ENCODE data around the gene PDZRN3. TPM values are rescaled to one million over a fixed set of nuclear protein-coding genes. Genes with fewer than 3 reads are reported as not detected.
"Not testable (repeated sequence)": the region's sequence is repeated elsewhere in the genome, so short reads cannot be mapped to it uniquely, and the experiment has no call there.

The PDZRN3 gene
- total and polyA plus RNA-seq, 5 donors from 2014 or later, result not detected

- no peaks in the 10 kb centered on the region for H3K36me3 Mint-ChIP-seq
- no peaks in the 10 kb centered on the region for H3K4me1 Mint-ChIP-seq
- peaks cover 0 to under 1% (median 0%) of the 10 kb centered on the region in 7 donors for H3K9me3 Mint-ChIP-seq
- no peak overlapping the region for H3K27ac Mint-ChIP-seq
- no peak overlapping the region for H3K4me3 Mint-ChIP-seq
- H3K4me1 ChIP-seq (ENCODE audit: control insufficient read depth, insufficient read depth, low read length, poor library complexity, severe bottlenecking), result no peaks in the 10 kb centered on the region
- H3K27me3 ChIP-seq (ENCODE audit: control insufficient read depth, insufficient read depth, low read length), result no peaks in the 10 kb centered on the region
- no peak for DNase-seq
- H3K36me3 ChIP-seq (ENCODE audit: control insufficient read depth, insufficient read depth, low read length), result no peaks in the 10 kb centered on the region
- no peaks in the 10 kb centered on the region for H3K9me3 ChIP-seq (ENCODE audit: control insufficient read depth in 2 of 2, low read length in 2 of 2)
- H3K27ac ChIP-seq (ENCODE audit: insufficient read depth, low read length, poor library complexity, severe bottlenecking), result no peak overlapping the region
- ATAC-seq (ENCODE audit: low read depth in 2 of 2), result no peak
- no peaks in the 10 kb centered on the region for H3K27me3 Mint-ChIP-seq
- H3K4me3 ChIP-seq (ENCODE audit: low read depth, low read length), result no peak overlapping the region
These were observed 153.9 kb downstream of the PDZRN3 start for GRCh38 chr3:73470860-73471259.

GRCh38 chr3:73469331-73469730 lies 155.4 kb downstream of the PDZRN3 start:
- no peaks in the 10 kb centered on the region for H3K9me3 Mint-ChIP-seq
- no peaks in the 10 kb centered on the region for H3K27me3 ChIP-seq (ENCODE audit: control insufficient read depth, insufficient read depth, low read length)
- no peak overlapping the region for H3K27ac ChIP-seq (ENCODE audit: insufficient read depth, low read length, poor library complexity, severe bottlenecking)
- H3K4me1 ChIP-seq (ENCODE audit: control insufficient read depth, insufficient read depth, low read length, poor library complexity, severe bottlenecking), result no peaks in the 10 kb centered on the region
- H3K4me3 Mint-ChIP-seq, result no peak overlapping the region
- H3K4me3 ChIP-seq (ENCODE audit: low read depth, low read length), result no peak overlapping the region
- H3K27ac Mint-ChIP-seq, result no peak overlapping the region
- H3K9me3 ChIP-seq (ENCODE audit: control insufficient read depth in 2 of 2, low read length in 2 of 2), result no peaks in the 10 kb centered on the region
- H3K4me1 Mint-ChIP-seq, result no peaks in the 10 kb centered on the region
- no peaks in the 10 kb centered on the region for H3K36me3 Mint-ChIP-seq
- no peaks in the 10 kb centered on the region for H3K27me3 Mint-ChIP-seq
- DNase-seq (no peak), ATAC-seq (ENCODE audit: low read depth in 2 of 2) (no peak)
- H3K36me3 ChIP-seq (ENCODE audit: control insufficient read depth, insufficient read depth, low read length), result no peaks in the 10 kb centered on the region

GRCh38 chr3:73467211-73467610 lies 157.5 kb downstream of the PDZRN3 start:
- Mint-ChIP-seq H3K4me1 (no peaks in the 10 kb centered on the region), H3K36me3 (no peaks in the 10 kb centered on the region), H3K9me3 (no peaks in the 10 kb centered on the region), H3K27ac (no peak overlapping the region), H3K4me3 (no peak overlapping the region), H3K27me3 (no peaks in the 10 kb centered on the region)
- Histone ChIP-seq H3K36me3 (ENCODE audit: control insufficient read depth, insufficient read depth, low read length) (no peaks in the 10 kb centered on the region), H3K27ac (ENCODE audit: insufficient read depth, low read length, poor library complexity, severe bottlenecking) (no peak overlapping the region), H3K4me3 (ENCODE audit: low read depth, low read length) (no peak overlapping the region), H3K9me3 (ENCODE audit: control insufficient read depth in 2 of 2, low read length in 2 of 2) (no peaks in the 10 kb centered on the region), H3K27me3 (ENCODE audit: control insufficient read depth, insufficient read depth, low read length) (no peaks in the 10 kb centered on the region), H3K4me1 (ENCODE audit: control insufficient read depth, insufficient read depth, low read length, poor library complexity, severe bottlenecking) (no peaks in the 10 kb centered on the region)
- ATAC-seq (ENCODE audit: low read depth in 2 of 2) (no peak), DNase-seq (no peak)

GRCh38 chr3:73465926-73466325 lies 158.8 kb downstream of the PDZRN3 start:
- no peak for DNase-seq
- H3K4me3 Mint-ChIP-seq, result no peak overlapping the region

GRCh38 chr3:73464126-73464525 lies 160.6 kb downstream of the PDZRN3 start:
- not testable (repeated sequence) for H3K27ac ChIP-seq (ENCODE audit: insufficient read depth, low read length, poor library complexity, severe bottlenecking); H3K9me3 ChIP-seq (ENCODE audit: control insufficient read depth in 2 of 2, low read length in 2 of 2); ATAC-seq (ENCODE audit: low read depth in 2 of 2); H3K27me3 Mint-ChIP-seq; DNase-seq; H3K4me3 Mint-ChIP-seq; H3K36me3 Mint-ChIP-seq; H3K27me3 ChIP-seq (ENCODE audit: control insufficient read depth, insufficient read depth, low read length); H3K4me3 ChIP-seq (ENCODE audit: low read depth, low read length); H3K36me3 ChIP-seq (ENCODE audit: control insufficient read depth, insufficient read depth, low read length); H3K27ac Mint-ChIP-seq; H3K9me3 Mint-ChIP-seq; H3K4me1 ChIP-seq (ENCODE audit: control insufficient read depth, insufficient read depth, low read length, poor library complexity, severe bottlenecking); H3K4me1 Mint-ChIP-seq

More at GRCh38 chr3:73465926-73466325, 158.8 kb downstream of the PDZRN3 start:
- no peak overlapping the region for H3K4me3 ChIP-seq (ENCODE audit: low read depth, low read length)
- Mint-ChIP-seq H3K36me3 (no peaks in the 10 kb centered on the region), H3K9me3 (no peaks in the 10 kb centered on the region), H3K4me1 (no peaks in the 10 kb centered on the region), H3K27me3 (no peaks in the 10 kb centered on the region), H3K27ac (no peak overlapping the region)
- no peaks in the 10 kb centered on the region for H3K36me3 ChIP-seq (ENCODE audit: control insufficient read depth, insufficient read depth, low read length)
- no peaks in the 10 kb centered on the region for H3K27me3 ChIP-seq (ENCODE audit: control insufficient read depth, insufficient read depth, low read length)
- no peak overlapping the region for H3K27ac ChIP-seq (ENCODE audit: insufficient read depth, low read length, poor library complexity, severe bottlenecking)
- ATAC-seq (ENCODE audit: low read depth in 2 of 2), result no peak
- no peaks in the 10 kb centered on the region for H3K4me1 ChIP-seq (ENCODE audit: control insufficient read depth, insufficient read depth, low read length, poor library complexity, severe bottlenecking)
- no peaks in the 10 kb centered on the region for H3K9me3 ChIP-seq (ENCODE audit: control insufficient read depth in 2 of 2, low read length in 2 of 2)

GRCh38 chr3:73461547-73461946 lies 163.2 kb downstream of the PDZRN3 start:
- no peaks in the 10 kb centered on the region for H3K27me3 Mint-ChIP-seq
- Histone ChIP-seq H3K36me3 (ENCODE audit: control insufficient read depth, insufficient read depth, low read length) (no peaks in the 10 kb centered on the region), H3K27me3 (ENCODE audit: control insufficient read depth, insufficient read depth, low read length) (no peaks in the 10 kb centered on the region), H3K9me3 (ENCODE audit: control insufficient read depth in 2 of 2, low read length in 2 of 2) (no peaks in the 10 kb centered on the region), H3K4me1 (ENCODE audit: control insufficient read depth, insufficient read depth, low read length, poor library complexity, severe bottlenecking) (no peaks in the 10 kb centered on the region), H3K4me3 (ENCODE audit: low read depth, low read length) (no peak overlapping the region), H3K27ac (ENCODE audit: insufficient read depth, low read length, poor library complexity, severe bottlenecking) (no peak overlapping the region)
- no peaks in the 10 kb centered on the region for H3K4me1 Mint-ChIP-seq
- no peak overlapping the region for H3K4me3 Mint-ChIP-seq
- H3K27ac Mint-ChIP-seq, result no peak overlapping the region
- DNase-seq (no peak), ATAC-seq (ENCODE audit: low read depth in 2 of 2) (no peak)
- no peaks in the 10 kb centered on the region for H3K9me3 Mint-ChIP-seq
- no peaks in the 10 kb centered on the region for H3K36me3 Mint-ChIP-seq

- H3K4me3 Mint-ChIP-seq, result no peak overlapping the region
- Histone ChIP-seq H3K4me1 (ENCODE audit: control insufficient read depth, insufficient read depth, low read length, poor library complexity, severe bottlenecking) (no peaks in the 10 kb centered on the region), H3K4me3 (ENCODE audit: low read depth, low read length) (no peak overlapping the region), H3K36me3 (ENCODE audit: control insufficient read depth, insufficient read depth, low read length) (no peaks in the 10 kb centered on the region), H3K9me3 (ENCODE audit: control insufficient read depth in 2 of 2, low read length in 2 of 2) (no peaks in the 10 kb centered on the region), H3K27me3 (ENCODE audit: control insufficient read depth, insufficient read depth, low read length) (no peaks in the 10 kb centered on the region), H3K27ac (ENCODE audit: insufficient read depth, low read length, poor library complexity, severe bottlenecking) (no peak overlapping the region)
- no peaks in the 10 kb centered on the region for H3K27me3 Mint-ChIP-seq
- H3K4me1 Mint-ChIP-seq, result no peaks in the 10 kb centered on the region
- ATAC-seq (ENCODE audit: low read depth in 2 of 2) (no peak), DNase-seq (no peak)
- no peaks in the 10 kb centered on the region for H3K36me3 Mint-ChIP-seq
- no peak overlapping the region for H3K27ac Mint-ChIP-seq
- no peaks in the 10 kb centered on the region for H3K9me3 Mint-ChIP-seq
These were observed 165.0 kb downstream of the PDZRN3 start for GRCh38 chr3:73459711-73460110.

- no peak for DNase-seq
- H3K27me3 Mint-ChIP-seq, result no peaks in the 10 kb centered on the region
- no peak overlapping the region for H3K4me3 Mint-ChIP-seq
- H3K4me1 Mint-ChIP-seq, result no peaks in the 10 kb centered on the region
- Histone ChIP-seq H3K27ac (ENCODE audit: insufficient read depth, low read length, poor library complexity, severe bottlenecking) (no peak overlapping the region), H3K27me3 (ENCODE audit: control insufficient read depth, insufficient read depth, low read length) (no peaks in the 10 kb centered on the region), H3K9me3 (ENCODE audit: control insufficient read depth in 2 of 2, low read length in 2 of 2) (no peaks in the 10 kb centered on the region), H3K36me3 (ENCODE audit: control insufficient read depth, insufficient read depth, low read length) (no peaks in the 10 kb centered on the region), H3K4me3 (ENCODE audit: low read depth, low read length) (no peak overlapping the region), H3K4me1 (ENCODE audit: control insufficient read depth, insufficient read depth, low read length, poor library complexity, severe bottlenecking) (no peaks in the 10 kb centered on the region)
- H3K36me3 Mint-ChIP-seq, result no peaks in the 10 kb centered on the region
- H3K27ac Mint-ChIP-seq, result no peak overlapping the region
- no peaks in the 10 kb centered on the region for H3K9me3 Mint-ChIP-seq
- ATAC-seq (ENCODE audit: low read depth in 2 of 2), result no peak
These were observed 171.1 kb downstream of the PDZRN3 start for GRCh38 chr3:73453666-73454065.
